SH-SY5Y (cell line): ENCODE data around the gene PLEKHA7.

Source experiments
- GATA2 ChIP-seq: IDR thresholded peaks from 2 replicates; pipeline ENCODE4 v1.6.1; 2011; ENCODE audit warnings: mild to moderate bottlenecking, low read depth, low read length
- GATA3 ChIP-seq: IDR thresholded peaks from 2 replicates; pipeline ENCODE4 v1.6.1; 2011; ENCODE audit warnings: low read depth, mild to moderate bottlenecking, low read length, moderate library complexity

DNA sequence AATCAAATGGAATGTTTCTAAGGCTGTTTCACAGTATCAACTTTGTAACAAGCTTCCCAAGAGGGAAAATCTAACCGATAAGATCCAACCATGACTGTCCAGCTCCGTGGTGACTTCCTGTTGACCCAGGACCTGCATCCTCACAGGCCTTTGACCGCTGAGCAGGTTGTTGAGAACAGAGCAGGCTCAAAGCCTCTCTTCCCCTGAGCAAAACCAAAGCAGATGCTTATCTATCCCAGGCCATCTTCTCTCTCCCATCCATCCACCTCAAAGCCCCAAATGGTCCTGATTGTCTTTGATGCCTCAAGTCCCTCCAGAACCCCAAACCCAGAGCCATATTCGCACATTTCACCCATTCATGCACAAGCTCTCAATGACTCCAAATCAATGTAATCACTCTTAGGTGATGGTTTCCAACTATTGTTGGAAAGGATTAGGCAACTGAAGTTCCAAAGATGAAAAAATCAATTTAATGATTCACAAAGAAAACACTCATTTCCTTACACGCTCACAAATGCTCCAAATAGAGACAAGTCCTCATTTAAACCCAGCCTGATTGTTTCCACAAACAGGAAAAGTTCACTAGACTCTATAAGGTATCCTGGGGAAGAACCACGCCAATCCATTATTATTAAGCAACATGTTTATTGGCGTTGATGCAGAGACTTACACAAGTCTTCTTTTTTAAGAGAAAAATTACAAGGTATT, 227.0 kb downstream of the PLEKHA7 start:
- no peak for TF ChIP-seq GATA2
- TF ChIP-seq GATA3, result no peak
